Panc1 (cell line): ENCODE results near the gene BCAS2. TPM values are rescaled to one million over a fixed set of nuclear protein-coding genes. Genes with fewer than 3 reads are reported as not detected.

ENCODE experiments used
- ATAC-seq: fragments of 200-7000 bp; cut with Tn5 transposase; 2 replicates; pipeline ENCODE4 v1.9.1; 2020; ENCODE audit warnings: mild to moderate bottlenecking, moderate library complexity
- BruUV-seq: library from RNA; stranded (reverse); fragments of 400-500 nt; replicated peaks from 2 replicates; lab custom pipeline; 2021; lab: Mats Ljungman, UMichigan
- CTCF ChIA-PET: fragments of 300-600 bp; sonication (Branson Sonifier 250); formaldehyde crosslinking; loops from one replicate; lab custom pipeline; 2022; ENCODE audit warnings: antibody characterized with exemption; lab: Charles Lee
- POLR2A ChIA-PET: fragments of 300-600 bp; sonication (Branson Sonifier 250); formaldehyde crosslinking; loops from one replicate; lab custom pipeline; 2022; ENCODE audit warnings: antibody characterized with exemption; lab: Charles Lee
- DNase-seq: peaks from one replicate; pipeline ENCODE4 v3.0.0-alpha.2; 2010; ENCODE audit warnings: low read depth, low spot score
- H3K27ac ChIP-seq: 2 replicates; pipeline ENCODE4 v1.5.1; 2011; ENCODE audit warnings: mild to moderate bottlenecking, low read length, inconsistent platforms
- H3K27me3 ChIP-seq: fragments of 200-500 bp; sonication (Bioruptor generic); 2 replicates; pipeline ENCODE4 v1.6.0; 2014; ENCODE audit warnings: low read length, inconsistent platforms; ENCODE audit not compliant: control insufficient read depth, insufficient read depth
- H3K36me3 ChIP-seq: fragments of 200-500 bp; sonication (Bioruptor generic); 2 replicates; pipeline ENCODE4 v1.5.1; 2014; ENCODE audit warnings: inconsistent platforms, mild to moderate bottlenecking, low read length, moderate library complexity; ENCODE audit not compliant: control insufficient read depth, insufficient read depth
- H3K4me1 ChIP-seq: 2 replicates; pipeline ENCODE4 v1.5.1; 2011; ENCODE audit warnings: inconsistent platforms, mild to moderate bottlenecking, low read length, moderate library complexity; ENCODE audit not compliant: control insufficient read depth, insufficient read depth
- H3K4me3 ChIP-seq, 2 experiments: 2 replicates each; pipeline ENCODE4 v1.5.1; 2011 to 2012; ENCODE audit warnings: low read depth in 2 of 2, low read length in 2 of 2, mild to moderate bottlenecking in 2 of 2, inconsistent platforms in 1 of 2, moderate library complexity in 1 of 2
- H3K9me3 ChIP-seq: fragments of 200-500 bp; sonication (Bioruptor generic); 2 replicates; pipeline ENCODE4 v1.5.1; 2014; ENCODE audit warnings: low read depth, mild to moderate bottlenecking, inconsistent platforms, low read length, moderate library complexity; ENCODE audit not compliant: control insufficient read depth, insufficient read depth
- CTCF ChIP-seq: fragments of 450-650 bp; IDR thresholded peaks from 2 replicates; pipeline ENCODE4 v1.5.1; 2017; ENCODE audit warnings: mild to moderate bottlenecking
- POLR2AphosphoS5 ChIP-seq: IDR thresholded peaks from 2 replicates; pipeline ENCODE4 v1.6.1; 2012; ENCODE audit warnings: mild to moderate bottlenecking, low read depth, low read length, moderate library complexity
- REST ChIP-seq, 2 experiments: IDR thresholded peaks; 2 replicates each; pipeline ENCODE4 v1.6.1; 2011 to 2012; ENCODE audit warnings: low read depth in 2 of 2, control low read depth in 1 of 2, low read length in 1 of 2, mild to moderate bottlenecking in 1 of 2, moderate library complexity in 1 of 2; ENCODE audit not compliant: insufficient read depth in 1 of 2
- SIN3A ChIP-seq: IDR thresholded peaks from 2 replicates; pipeline ENCODE4 v1.6.1; 2012; ENCODE audit warnings: low read depth, mild to moderate bottlenecking, low read length, moderate library complexity, borderline replicate concordance; ENCODE audit not compliant: insufficient read depth
- TCF7L2 ChIP-seq: IDR thresholded peaks from 2 replicates; pipeline ENCODE4 v1.6.1; 2011; ENCODE audit warnings: mild to moderate bottlenecking, low read depth, low read length, inconsistent platforms
- in situ Hi-C: cut with HindIII; loops from 2 replicates; pipeline ENCODE4 v1.10.0; 2016; ENCODE audit warnings: low sequenced_read_pairs, low pct_unique_long_range_greater_than_20kb
- intact Hi-C: fragments of 100-400 bp; cut with micrococcal nuclease; formaldehyde crosslinking; loops from one replicate; pipeline ENCODE4 v1.10.0; 2022; ENCODE audit not compliant: unreplicated experiment
- total RNA-seq: library from RNA; stranded (reverse); gene quantifications from one replicate; pipeline ENCODE4 v1.2.1, GENCODE V29; 2021; ENCODE audit not compliant: unreplicated experiment

BCAS2 gene
- total RNA-seq, 1 experiment from 2014 or later: 23.5 TPM

GRCh38 chr1:114595602-114596001 is 14.2 kb upstream of the BCAS2 start:
- Histone ChIP-seq H3K9me3 (no peaks in the 10 kb centered on the region), H3K36me3 (no peaks in the 10 kb centered on the region), H3K27me3 (no peaks in the 10 kb centered on the region), H3K4me3 (no peak overlapping the region), H3K4me1 (no peaks in the 10 kb centered on the region), H3K27ac (no peak overlapping the region)
- intact Hi-C loops (no loop called here), in situ Hi-C loops (no loop called here)
- BruUV-seq: no TSS peak
- DNase-seq (no peak), ATAC-seq (no peak)
- ChIA-PET POLR2A (no interaction called here), CTCF (no interaction called here)
- no peak for TF ChIP-seq SIN3A
- TF ChIP-seq TCF7L2: no peak
- TF ChIP-seq POLR2AphosphoS5: no peak
- TF ChIP-seq REST (IDR thresholded peaks at IDR 0.05; ENCODE audit: insufficient read depth in 1 of 2, low read depth in 2 of 2, low read length in 1 of 2): no peak
- no peak for TF ChIP-seq CTCF

GRCh38 chr1:114594046-114594445 is 12.6 kb upstream of the BCAS2 start:
- in situ Hi-C loops: no loop called here
- ChIA-PET POLR2A (no interaction called here), CTCF (no interaction called here)
- H3K27ac ChIP-seq: no peak overlapping the region
- no peaks in the 10 kb centered on the region for H3K4me1 ChIP-seq
- no peaks in the 10 kb centered on the region for H3K9me3 ChIP-seq
- ATAC-seq (no peak), DNase-seq (no peak)
- BruUV-seq: no TSS peak
- no peak overlapping the region for H3K4me3 ChIP-seq
- H3K27me3 ChIP-seq: no peaks in the 10 kb centered on the region
- no peak for TF ChIP-seq POLR2AphosphoS5
- no peak for TF ChIP-seq TCF7L2
- no peak for TF ChIP-seq REST (IDR thresholded peaks at IDR 0.05; ENCODE audit: insufficient read depth in 1 of 2, low read depth in 2 of 2, low read length in 1 of 2)
- H3K36me3 ChIP-seq: no peaks in the 10 kb centered on the region
- intact Hi-C loops: no loop called here
